Nephron (organoid): ENCODE data around the gene SLITRK1.

Source experiments
- H3K27ac Mint-ChIP-seq, 3 experiments: 2 replicates each; pipeline ENCODE4 v1.8.0; 2020; ENCODE audit warnings: mixed read lengths in 3 of 3, mild to moderate bottlenecking in 2 of 3, moderate library complexity in 1 of 3
- H3K27me3 Mint-ChIP-seq: 2 replicates; pipeline ENCODE4 v1.8.0; 2021; ENCODE audit warnings: low read depth, mild to moderate bottlenecking, moderate library complexity, mixed read lengths
- H3K36me3 Mint-ChIP-seq: 2 replicates; pipeline ENCODE4 v1.8.0; 2020; ENCODE audit warnings: low read depth, mixed read lengths
- H3K4me1 Mint-ChIP-seq: 2 replicates; pipeline ENCODE4 v1.8.0; 2020; ENCODE audit warnings: mixed read lengths
- H3K4me3 Mint-ChIP-seq, 3 experiments: 2 replicates each; pipeline ENCODE4 v1.8.0; 2020; ENCODE audit warnings: mild to moderate bottlenecking in 3 of 3, mixed read lengths in 3 of 3, moderate library complexity in 2 of 3
- H3K9me3 Mint-ChIP-seq: 2 replicates; pipeline ENCODE4 v1.8.0; 2020; ENCODE audit warnings: mixed read lengths
- CTCF ChIP-seq, 3 experiments: fragments of 200-600 bp; sonication (generic); IDR thresholded peaks; one replicate each; pipeline ENCODE4 v1.5.0; 2021; ENCODE audit warnings: antibody characterized with exemption in 3 of 3; ENCODE audit not compliant: unreplicated experiment in 3 of 3

SLITRK1 gene

GRCh38 chr13:83906240-83906820 lies 24.1 kb upstream of the SLITRK1 start:
- no peak for TF ChIP-seq CTCF (IDR thresholded peaks at IDR 0.05; ENCODE audit: unreplicated experiment in 3 of 3)
- Mint-ChIP-seq H3K27me3 (no peaks in the 10 kb centered on the region), H3K4me1 (no peaks in the 10 kb centered on the region), H3K36me3 (no peaks in the 10 kb centered on the region), H3K27ac (no peak overlapping the region), H3K9me3 (no peaks in the 10 kb centered on the region), H3K4me3 (no peak overlapping the region)

GRCh38 chr13:83905641-83906040 lies 23.4 kb upstream of the SLITRK1 start:
- TF ChIP-seq CTCF (IDR thresholded peaks at IDR 0.05; ENCODE audit: unreplicated experiment in 3 of 3) = no peak
- no peaks in the 10 kb centered on the region for H3K36me3 Mint-ChIP-seq
- H3K9me3 Mint-ChIP-seq = no peaks in the 10 kb centered on the region
- H3K27ac Mint-ChIP-seq = no peak overlapping the region
- H3K4me3 Mint-ChIP-seq = no peak overlapping the region
- no peaks in the 10 kb centered on the region for H3K27me3 Mint-ChIP-seq
- no peaks in the 10 kb centered on the region for H3K4me1 Mint-ChIP-seq

- H3K9me3 Mint-ChIP-seq = peaks cover 3% of the 10 kb centered on the region
- H3K4me1 Mint-ChIP-seq = no peaks in the 10 kb centered on the region
- TF ChIP-seq CTCF (IDR thresholded peaks at IDR 0.05; ENCODE audit: unreplicated experiment in 3 of 3) = no peak
- H3K27me3 Mint-ChIP-seq = no peaks in the 10 kb centered on the region
- H3K27ac Mint-ChIP-seq = no peak overlapping the region
- H3K36me3 Mint-ChIP-seq = no peaks in the 10 kb centered on the region
- H3K4me3 Mint-ChIP-seq = no peak overlapping the region
Observed at GRCh38 chr13:83895994-83896580, 13.8 kb upstream of the SLITRK1 start.

GRCh38 chr13:83890358-83890757 lies 8.1 kb upstream of the SLITRK1 start:
- Mint-ChIP-seq H3K36me3 (no peaks in the 10 kb centered on the region), H3K9me3 (no peaks in the 10 kb centered on the region), H3K4me3 (no peak overlapping the region), H3K4me1 (no peaks in the 10 kb centered on the region), H3K27me3 (no peaks in the 10 kb centered on the region), H3K27ac (no peak overlapping the region)
- TF ChIP-seq CTCF (IDR thresholded peaks at IDR 0.05; ENCODE audit: unreplicated experiment in 3 of 3) = no peak

GRCh38 chr13:83884141-83884540 lies 1.9 kb upstream of the SLITRK1 start:
- H3K4me1 Mint-ChIP-seq = peaks cover 32% of the 10 kb centered on the region

More at GRCh38 chr13:83884141-83884540, 1.9 kb upstream of the SLITRK1 start:
- H3K27me3 Mint-ChIP-seq = peaks cover 61% of the 10 kb centered on the region
- TF ChIP-seq CTCF (IDR thresholded peaks at IDR 0.05; ENCODE audit: unreplicated experiment in 3 of 3) = no peak
- H3K36me3 Mint-ChIP-seq = no peaks in the 10 kb centered on the region
- H3K27ac Mint-ChIP-seq = no peak overlapping the region
- no peaks in the 10 kb centered on the region for H3K9me3 Mint-ChIP-seq
- no peak overlapping the region for H3K4me3 Mint-ChIP-seq
